ENCODE measurements around the gene PNMA3. TPM values are rescaled to one million over a fixed set of nuclear protein-coding genes. Genes with fewer than 3 reads are reported as not detected.
A peak's percentile ranks its signal among the peaks of the same experiment; 100 is the strongest.
"Not testable (repeated sequence)": the region's sequence is repeated elsewhere in the genome, so short reads cannot be mapped to it uniquely, and the experiment has no call there.

Gene PNMA3
- total RNA-seq, 2 donors from 2014 or later: 5.4 to 7.4 TPM

DNA sequence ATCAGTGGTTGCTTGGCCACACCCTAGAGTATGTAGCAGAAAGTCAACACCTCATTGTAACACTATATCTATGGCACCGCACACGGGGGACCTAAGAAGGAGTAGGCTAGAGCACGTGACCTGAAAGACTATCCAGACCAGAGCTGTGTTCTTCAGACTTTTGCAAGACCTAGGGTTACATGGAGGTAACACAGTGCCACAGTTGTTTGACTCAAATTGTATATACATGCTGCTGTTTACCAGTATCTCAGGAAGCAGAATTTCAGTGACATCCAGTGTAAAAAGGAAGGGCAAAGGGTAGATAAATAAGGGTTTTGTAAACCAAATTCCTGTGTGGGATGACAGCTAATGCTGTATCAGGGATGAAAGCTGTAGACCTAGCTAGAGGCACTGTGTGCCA lies 46.1 kb downstream of the PNMA3 start:
- H3K9me3 ChIP-seq (ENCODE audit: control insufficient read depth, low read length): peaks cover 21% of the 10 kb centered on the region
- H3K36me3 ChIP-seq (ENCODE audit: control insufficient read depth, insufficient read depth, low read length): no peaks in the 10 kb centered on the region
- H3K4me1 ChIP-seq (ENCODE audit: control insufficient read depth, insufficient read depth, low read length): no peaks in the 10 kb centered on the region
- no peaks in the 10 kb centered on the region for H3K27me3 ChIP-seq (ENCODE audit: control insufficient read depth, insufficient read depth, low read length, poor library complexity, severe bottlenecking)
- no peak overlapping the region for H3K27ac ChIP-seq (ENCODE audit: low read depth, low read length)
- 90% methylated on average over 3 of the region's 3 CpGs; no CpG with 5 or more reads in 1 of the 2 experiments for WGBS, 2 experiments (ENCODE audit: insufficient coverage in 1 of 2, insufficient read length in 1 of 2)
- H3K27ac Mint-ChIP-seq: no peak overlapping the region
- no peak overlapping the region for H3K9ac ChIP-seq (ENCODE audit: extremely low read depth, low read length, poor library complexity, severe bottlenecking)
- TF ChIP-seq, protein P1, sequence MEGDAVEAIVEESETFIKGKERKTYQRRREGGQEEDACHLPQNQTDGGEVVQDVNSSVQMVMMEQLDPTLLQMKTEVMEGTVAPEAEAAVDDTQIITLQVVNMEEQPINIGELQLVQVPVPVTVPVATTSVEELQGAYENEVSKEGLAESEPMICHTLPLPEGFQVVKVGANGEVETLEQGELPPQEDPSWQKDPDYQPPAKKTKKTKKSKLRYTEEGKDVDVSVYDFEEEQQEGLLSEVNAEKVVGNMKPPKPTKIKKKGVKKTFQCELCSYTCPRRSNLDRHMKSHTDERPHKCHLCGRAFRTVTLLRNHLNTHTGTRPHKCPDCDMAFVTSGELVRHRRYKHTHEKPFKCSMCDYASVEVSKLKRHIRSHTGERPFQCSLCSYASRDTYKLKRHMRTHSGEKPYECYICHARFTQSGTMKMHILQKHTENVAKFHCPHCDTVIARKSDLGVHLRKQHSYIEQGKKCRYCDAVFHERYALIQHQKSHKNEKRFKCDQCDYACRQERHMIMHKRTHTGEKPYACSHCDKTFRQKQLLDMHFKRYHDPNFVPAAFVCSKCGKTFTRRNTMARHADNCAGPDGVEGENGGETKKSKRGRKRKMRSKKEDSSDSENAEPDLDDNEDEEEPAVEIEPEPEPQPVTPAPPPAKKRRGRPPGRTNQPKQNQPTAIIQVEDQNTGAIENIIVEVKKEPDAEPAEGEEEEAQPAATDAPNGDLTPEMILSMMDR (conservative IDR thresholded peaks at IDR 0.05): no peak
- H3K9me3 Mint-ChIP-seq: peaks cover 21% of the 10 kb centered on the region
- H3K4me3 ChIP-seq (ENCODE audit: low read length): peak overlapping the region; percentile 23
- peaks cover 1% of the 10 kb centered on the region for H3K36me3 Mint-ChIP-seq (ENCODE audit: low read depth)
- no peaks in the 10 kb centered on the region for H3K4me1 Mint-ChIP-seq
- H3K4me3 Mint-ChIP-seq: no peak overlapping the region
- DNase-seq: no peak
- peaks cover 5% of the 10 kb centered on the region for H3K27me3 Mint-ChIP-seq (ENCODE audit: insufficient read depth)

DNA sequence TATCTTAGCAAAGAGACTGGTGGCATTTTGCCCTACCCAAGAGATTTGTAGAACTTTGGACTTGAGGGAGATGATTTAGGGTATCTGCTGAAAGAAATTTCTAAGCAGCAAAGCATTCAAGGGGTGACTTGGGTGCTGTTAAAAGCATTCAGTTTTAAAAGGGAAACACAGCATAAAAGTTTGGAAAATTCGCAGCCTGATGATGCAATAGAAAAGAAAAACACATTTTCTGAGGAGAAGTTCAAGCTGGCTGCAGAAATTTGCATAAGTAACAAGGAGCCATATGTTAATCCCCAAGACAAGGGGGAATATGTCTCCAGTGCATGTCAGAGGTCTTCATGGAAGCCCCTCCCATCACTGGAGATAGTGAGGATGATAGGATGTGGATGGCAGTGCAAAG lies 48.7 kb downstream of the PNMA3 start:
- not testable (repeated sequence) for H3K4me1 ChIP-seq (ENCODE audit: control insufficient read depth, insufficient read depth, low read length); H3K36me3 Mint-ChIP-seq (ENCODE audit: low read depth)
- peaks cover 21% of the 10 kb centered on the region for H3K9me3 ChIP-seq (ENCODE audit: control insufficient read depth, low read length)

DNA sequence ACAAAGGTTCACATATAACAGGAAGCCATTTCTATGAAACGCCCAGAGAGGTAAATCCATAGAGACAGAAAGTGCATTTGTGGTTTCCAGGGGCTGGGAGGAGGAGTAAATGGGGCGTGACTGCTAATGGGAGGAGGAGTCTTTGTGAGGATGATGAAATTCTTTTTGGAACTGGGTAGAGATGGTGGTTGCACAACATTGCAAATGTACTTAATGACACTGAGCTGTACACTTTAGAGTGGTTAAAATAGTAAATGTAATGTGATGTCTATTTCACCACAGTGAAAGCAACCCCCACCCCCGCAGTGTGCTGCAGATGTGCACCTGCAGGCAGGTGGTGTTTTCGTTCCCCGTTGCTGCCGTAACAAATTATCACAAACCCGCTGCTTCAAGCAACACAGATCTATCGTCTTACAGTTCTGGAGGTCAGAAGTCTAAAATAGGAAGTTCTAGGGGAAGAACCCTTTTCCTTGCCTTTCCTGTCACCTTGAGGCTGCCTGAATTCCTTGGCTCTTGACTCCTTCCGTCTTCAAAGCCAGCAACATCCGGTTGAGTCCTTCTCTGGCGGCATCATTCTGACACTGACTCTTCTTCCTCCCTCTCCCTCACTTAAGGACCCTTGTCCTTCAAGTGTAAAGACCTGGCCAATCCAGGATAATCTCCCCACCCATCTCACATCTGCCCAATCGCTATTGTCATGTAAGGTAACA lies 50.0 kb downstream of the PNMA3 start:
- not testable (repeated sequence) for H3K36me3 ChIP-seq (ENCODE audit: control insufficient read depth, insufficient read depth, low read length); H3K4me3 Mint-ChIP-seq; H3K4me1 Mint-ChIP-seq; DNase-seq; H3K27ac Mint-ChIP-seq; H3K36me3 Mint-ChIP-seq (ENCODE audit: low read depth); H3K27ac ChIP-seq (ENCODE audit: low read depth, low read length); H3K9ac ChIP-seq (ENCODE audit: extremely low read depth, low read length, poor library complexity, severe bottlenecking); H3K4me1 ChIP-seq (ENCODE audit: control insufficient read depth, insufficient read depth, low read length); H3K4me3 ChIP-seq (ENCODE audit: low read length); H3K27me3 Mint-ChIP-seq (ENCODE audit: insufficient read depth); H3K27me3 ChIP-seq (ENCODE audit: control insufficient read depth, insufficient read depth, low read length, poor library complexity, severe bottlenecking)
- WGBS, 2 experiments (ENCODE audit: insufficient coverage in 1 of 2, insufficient read length in 1 of 2): no CpG with 5 or more reads among the region's 12 CpGs
- peaks cover 21% of the 10 kb centered on the region for H3K9me3 Mint-ChIP-seq
- peaks cover 20% of the 10 kb centered on the region for H3K9me3 ChIP-seq (ENCODE audit: control insufficient read depth, low read length)

More for the DNA sequence above, 48.7 kb downstream of the PNMA3 start:
- H3K27ac Mint-ChIP-seq; H3K27me3 ChIP-seq (ENCODE audit: control insufficient read depth, insufficient read depth, low read length, poor library complexity, severe bottlenecking); DNase-seq; H3K27ac ChIP-seq (ENCODE audit: low read depth, low read length); H3K4me3 ChIP-seq (ENCODE audit: low read length); H3K9ac ChIP-seq (ENCODE audit: extremely low read depth, low read length, poor library complexity, severe bottlenecking); H3K27me3 Mint-ChIP-seq (ENCODE audit: insufficient read depth); H3K36me3 ChIP-seq (ENCODE audit: control insufficient read depth, insufficient read depth, low read length); H3K4me1 Mint-ChIP-seq; H3K4me3 Mint-ChIP-seq: not testable (repeated sequence)
- H3K9me3 Mint-ChIP-seq: peaks cover 21% of the 10 kb centered on the region
- WGBS, 2 experiments (ENCODE audit: insufficient coverage in 1 of 2, insufficient read length in 1 of 2): 88 to 100% methylated on average over 1 of the region's 1 CpG

Other genes starting within 250 kb of the PNMA3 start
- 10 to 100 TPM; 44.1 to 54.3 TPM for gene CETN2, start 225.7 kb upstream of the PNMA3 start, total RNA-seq
- 10 to 100 TPM; 25.8 to 34.8 TPM for gene NSDHL, start 225.4 kb upstream of the PNMA3 start, total RNA-seq
- 10 to 100 TPM; 13.5 to 20.7 TPM for gene ZNF185, start 158.4 kb upstream of the PNMA3 start, total RNA-seq
- under 1 TPM; 0.15 to 0.29 TPM for gene PNMA5, start 62.4 kb upstream of the PNMA3 start, total RNA-seq
- 1 to 10 TPM; 5.2 to 7.6 TPM for gene PNMA6A, start 16.0 kb downstream of the PNMA3 start, total RNA-seq
- not detected for gene MAGEA1, start 122.8 kb downstream of the PNMA3 start, total RNA-seq

Data from endodermal cell (in vitro differentiated cells).